A549 treated with ZK216348 at 1 μM for 4 hours (cell line): Measurements from ENCODE around the gene ISM1. TPM values are rescaled to one million over a fixed set of nuclear protein-coding genes. Genes with fewer than 3 reads are reported as not detected.

Source experiments
- total RNA-seq: library from RNA; stranded (reverse); fragments of 200-300 nt; extraction: Qiagen RNA extraction; gene quantifications from 5 replicates; pipeline ENCODE4 v1.2.3, GENCODE V29; 2022; ENCODE audit warnings: low read depth

Gene ISM1
- total RNA-seq, result 0.12 to 0.39 TPM (median 0.20 TPM) in 5 replicates

GRCh38 chr20:13220904-13221297 is at the start of gene ISM1:
ISM1 (plus strand) TSS chr20:13221274; CDS start chr20:13221777, 503 bp downstream.

Other genes starting within 250 kb of the ISM1 start
- not detected in 5 replicates for gene SPTLC3, start 212.3 kb upstream of the ISM1 start, total RNA-seq